Glomerular visceral epithelial cell (primary cell): ENCODE data around the gene CTSF.
"Not testable (repeated sequence)": the region's sequence is repeated elsewhere in the genome, so short reads cannot be mapped to it uniquely, and the experiment has no call there.

Source experiments
- DNase-seq: peaks from one replicate; pipeline ENCODE4 v3.0.0-alpha.2; 2016; ENCODE audit errors: extremely low spot score

CTSF gene

GRCh38 chr11:66589996-66590675, 21.7 kb upstream of the CTSF start:
- no peak for DNase-seq

GRCh38 chr11:66589315-66589714, 20.9 kb upstream of the CTSF start:
- not testable (repeated sequence) for DNase-seq

- no peak for DNase-seq
Measured at GRCh38 chr11:66586136-66586535, 17.7 kb upstream of the CTSF start.

- not testable (repeated sequence) for DNase-seq
Measured at GRCh38 chr11:66585447-66585846, 17.0 kb upstream of the CTSF start.

GRCh38 chr11:66582565-66583147, 14.2 kb upstream of the CTSF start:
- DNase-seq: not testable (repeated sequence)

GRCh38 chr11:66581261-66581660, 12.9 kb upstream of the CTSF start:
- no peak for DNase-seq

- DNase-seq: no peak
Measured at GRCh38 chr11:66580803-66581202, 12.4 kb upstream of the CTSF start.

- DNase-seq: peak; percentile 65
Measured at GRCh38 chr11:66579017-66579606, 10.7 kb upstream of the CTSF start.

- DNase-seq: no peak
Measured at GRCh38 chr11:66570850-66571180, 2.4 kb upstream of the CTSF start.

GRCh38 chr11:66570079-66570849, 1.9 kb upstream of the CTSF start:
- no peak for DNase-seq

- no peak for DNase-seq
Measured at GRCh38 chr11:66569076-66569475, 670 bp upstream of the CTSF start.

- DNase-seq: no peak
Measured at GRCh38 chr11:66567787-66568123, 651 bp downstream of the CTSF start.

- DNase-seq: no peak
Measured at GRCh38 chr11:66566221-66566620, 2.2 kb downstream of the CTSF start.

GRCh38 chr11:66564984-66565383, 3.4 kb downstream of the CTSF start:
- no peak for DNase-seq

- no peak for DNase-seq
Measured at GRCh38 chr11:66564538-66564937, 3.9 kb downstream of the CTSF start.

GRCh38 chr11:66563832-66564231, 4.6 kb downstream of the CTSF start:
- DNase-seq: no peak

GRCh38 chr11:66562907-66563583, 5.4 kb downstream of the CTSF start:
- no peak for DNase-seq

GRCh38 chr11:66562275-66562674, 6.1 kb downstream of the CTSF start:
- DNase-seq: no peak

- DNase-seq: no peak
Measured at GRCh38 chr11:66561975-66562248, 6.5 kb downstream of the CTSF start.

GRCh38 chr11:66561178-66561974, 7.0 kb downstream of the CTSF start:
- no peak for DNase-seq

GRCh38 chr11:66559866-66560676, 8.3 kb downstream of the CTSF start:
- DNase-seq: no peak
